K562 (cell line): ENCODE results near the gene ANO4. TPM values are rescaled to one million over a fixed set of nuclear protein-coding genes. Genes with fewer than 3 reads are reported as not detected.

Source experiments
- ATAC-seq: fragments of 200-7000 bp; cut with Tn5 transposase; 3 replicates; pipeline ENCODE4 v1.9.1; 2020; ENCODE audit warnings: moderate library complexity
- BruUV-seq: library from RNA; stranded (reverse); fragments of 400-500 nt; replicated peaks from 2 replicates; lab custom pipeline; 2021; lab: Mats Ljungman, UMichigan
- CTCF ChIA-PET: fragments of 300-600 bp; formaldehyde crosslinking; extraction: SDS; loops from one replicate; lab custom pipeline; 2021; ENCODE audit warnings: low intra/inter-chr PET ratio; lab: Yijun Ruan, JAX
- POLR2A ChIA-PET: fragments of 300-600, 350-650 bp; sonication (Branson Sonifier 250); formaldehyde crosslinking; extraction: SDS; loops from one replicate; lab custom pipeline; 2021; ENCODE audit warnings: antibody characterized with exemption, inconsistent platforms; lab: Yijun Ruan, JAX
- DNase-seq, 4 experiments: peaks; one replicate each; pipeline versions ENCODE4 v3.0.0 to v3.0.0-alpha.2; 2011 to 2018; ENCODE audit warnings: low spot score in 3 of 4, mixed read lengths in 3 of 4; ENCODE audit errors: extremely low read depth in 1 of 4
- FAIRE-seq: peaks from 2 replicates; lab custom pipeline; 2011; peaks lifted over from hg19 to GRCh38; lab: Jason Lieb, UNC
- H2AFZ ChIP-seq: 2 replicates; pipeline ENCODE4 v1.6.0; 2011; ENCODE audit warnings: low read depth, low read length, control low read depth, inconsistent platforms
- H3K27ac ChIP-seq: fragments of 200-600 bp; 3 replicates; pipeline ENCODE4 v1.8.0; 2011; ENCODE audit warnings: low read depth, mild to moderate bottlenecking, control low read depth, inconsistent platforms, low read length, moderate library complexity, mixed read lengths; ENCODE audit errors: extremely low read depth
- H3K27me3 ChIP-seq, 2 experiments: fragments of 300-600 bp in 1 of 2; 2 replicates in 1 of 2; 3 replicates in 1 of 2; pipeline versions ENCODE4 v1.6.0 to v1.8.0; 2011; ENCODE audit warnings: inconsistent platforms in 2 of 2, low read length in 2 of 2, mild to moderate bottlenecking in 1 of 2, mixed read lengths in 1 of 2, moderate library complexity in 1 of 2; ENCODE audit not compliant: control insufficient read depth in 2 of 2, insufficient read depth in 2 of 2
- H3K36me3 ChIP-seq: fragments of 300-600 bp; 3 replicates; pipeline ENCODE4 v1.8.0; 2011; ENCODE audit warnings: mild to moderate bottlenecking, low read length, inconsistent platforms; ENCODE audit not compliant: control insufficient read depth, insufficient read depth
- H3K4me1 ChIP-seq, 2 experiments: fragments of 200-600 bp in 1 of 2; replicated peaks in 1 of 2; 2 replicates in 1 of 2; 3 replicates in 1 of 2; pipeline versions ENCODE4 v1.5.1 to v1.8.0; 2011; ENCODE audit warnings: inconsistent platforms in 2 of 2, low read length in 2 of 2, mild to moderate bottlenecking in 1 of 2, mixed read lengths in 1 of 2, moderate library complexity in 1 of 2; ENCODE audit not compliant: control insufficient read depth in 2 of 2, insufficient read depth in 2 of 2
- H3K4me2 ChIP-seq: 2 replicates; pipeline ENCODE4 v1.6.1; 2011; ENCODE audit warnings: low read length, control low read depth, inconsistent platforms, mixed read lengths; ENCODE audit not compliant: insufficient read depth
- H3K4me3 ChIP-seq: fragments of 200-600 bp; sonication (generic), shearing (Covaris generic); 2 replicates; pipeline ENCODE4 v1.5.1; 2016; ENCODE audit warnings: control low read depth, inconsistent platforms
- H3K79me2 ChIP-seq: fragments of 200-600 bp; 3 replicates; pipeline ENCODE4 v1.8.0; 2011; ENCODE audit warnings: low read length, inconsistent platforms; ENCODE audit not compliant: control insufficient read depth, insufficient read depth
- H3K9ac ChIP-seq, 2 experiments: 2 replicates each; pipeline versions ENCODE4 v1.6.0 to v1.6.1; 2011; ENCODE audit warnings: low read depth in 2 of 2, low read length in 2 of 2, control low read depth in 1 of 2, inconsistent platforms in 1 of 2, mild to moderate bottlenecking in 1 of 2, mixed read lengths in 1 of 2; ENCODE audit not compliant: insufficient read depth in 1 of 2
- H3K9me1 ChIP-seq: one replicate; pipeline ENCODE4 v1.6.0; 2011; ENCODE audit warnings: inconsistent platforms, mild to moderate bottlenecking, low read length, moderate library complexity; ENCODE audit not compliant: control insufficient read depth, insufficient read depth
- H3K9me3 ChIP-seq: replicated peaks from 2 replicates; pipeline ENCODE4 v1.5.1; 2011; ENCODE audit warnings: low read depth, low read length, inconsistent platforms; ENCODE audit not compliant: control insufficient read depth, insufficient read depth
- H4K20me1 ChIP-seq: replicated peaks from 2 replicates; pipeline ENCODE4 v1.6.1; 2011; ENCODE audit warnings: low read length, inconsistent platforms, mixed read lengths; ENCODE audit not compliant: control insufficient read depth, insufficient read depth
- CHD1 ChIP-seq: fragments of 200-600 bp; sonication (generic); IDR thresholded peaks from one replicate; pipeline ENCODE4 v1.6.1; 2012; ENCODE audit warnings: mild to moderate bottlenecking, moderate library complexity, low read length, inconsistent platforms
- CREB3L1 ChIP-seq: fragments of 450-650 bp; IDR thresholded peaks from 2 replicates; pipeline ENCODE4 v1.6.1; 2014; ENCODE audit warnings: low read depth, mild to moderate bottlenecking, moderate library complexity, borderline replicate concordance
- E2F3 ChIP-seq: fragments of 250-450 bp; sonication (Bioruptor Pico); IDR thresholded peaks from 2 replicates; pipeline ENCODE4 v1.4.0; 2020; ENCODE audit warnings: mild to moderate bottlenecking
- ILK ChIP-seq: fragments of 450-650 bp; IDR thresholded peaks from 2 replicates; pipeline ENCODE4 v1.6.1; 2016; ENCODE audit warnings: missing genetic modification characterization, low read depth, mild to moderate bottlenecking, missing compliant biosample characterization, moderate library complexity, borderline replicate concordance
- MAFG ChIP-seq: fragments of 450-650 bp; conservative IDR thresholded peaks from 2 replicates; pipeline ENCODE4 v1.6.1; 2016; ENCODE audit warnings: missing genetic modification characterization, missing compliant biosample characterization
- MCM7 ChIP-seq, 2 experiments: fragments of 450-650 bp; IDR thresholded peaks; 2 replicates each; pipeline ENCODE4 v1.6.1; 2016 to 2018
- USF2 ChIP-seq: sonication (generic); formaldehyde crosslinking; IDR thresholded peaks from 2 replicates; pipeline ENCODE4 v1.5.0; 2020; ENCODE audit warnings: missing genetic modification reagents
- ZBTB17 ChIP-seq: fragments of 450-650 bp; formaldehyde crosslinking; IDR thresholded peaks from 2 replicates; pipeline ENCODE4 v1.4.0; 2020; ENCODE audit warnings: mild to moderate bottlenecking
- ZKSCAN3 ChIP-seq: fragments of 250-450 bp; sonication (Bioruptor Pico); IDR thresholded peaks from 2 replicates; pipeline ENCODE4 v1.4.0; 2020
- ZNF589 ChIP-seq: fragments of 200-800 bp; sonication (Bioruptor generic); IDR thresholded peaks from 2 replicates; pipeline ENCODE4 v1.6.1; 2016; ENCODE audit warnings: low read depth, missing genetic modification characterization, missing compliant biosample characterization
- WGBS: fragments of 100-300 bp; shearing (Covaris generic); methylation state at CpG from one replicate; pipeline ENCODE4 v1.1.6; 2016; ENCODE audit warnings: low coverage, mixed read lengths; ENCODE audit not compliant: insufficient coverage; ENCODE audit errors: missing lambda C conversion rate; 5-methylcytosine and 5-hydroxymethylcytosine counted together
- in situ Hi-C: fragments of 300-500 bp; cut with MboI; formaldehyde crosslinking; loops from 4 replicates; pipeline ENCODE4 v1.15.0; 2018; ENCODE audit warnings: inconsistent platforms, mixed read lengths
- intact Hi-C: fragments of 100-400 bp; cut with micrococcal nuclease; formaldehyde crosslinking; loops from 2 replicates; pipeline ENCODE4 v1.14.2; 2022
- polyA plus RNA-seq, 8 experiments: library from polyadenylated mRNA; depleted of rRNA in 4 of 8; stranded (reverse) in 5 of 8; unstranded in 3 of 8; fragments of >200 nt; fragmentation: Nextera tagmentation in 2 of 8; fragmentation: Illumina TruSeq in 1 of 8; extraction: Ambion mirVana in 2 of 8; extraction: Trizol in 1 of 8; gene quantifications; 2 replicates each; pipeline versions ENCODE4 v1.2.1 to v1.2.3, GENCODE V29; 2011 to 2014; ENCODE audit warnings: inconsistent platforms in 1 of 8, missing spikeins in 1 of 8
- total RNA-seq, 7 experiments: library from RNA; depleted of rRNA in 6 of 7; stranded (reverse); fragments of >200 nt in 6 of 7; fragmentation: Illumina TruSeq in 2 of 7; extraction: Trizol in 2 of 7; gene quantifications; 2 replicates each; pipeline versions ENCODE4 v1.2.1 to v1.2.3, GENCODE V29; 2011 to 2021; ENCODE audit warnings: low replicate concordance in 1 of 7

Gene ANO4
- total and polyA plus RNA-seq, 9 of the 15 experiments (the other 6 are each of a cell fraction or from before 2014, with no cell fraction given), result not detected

DNA sequence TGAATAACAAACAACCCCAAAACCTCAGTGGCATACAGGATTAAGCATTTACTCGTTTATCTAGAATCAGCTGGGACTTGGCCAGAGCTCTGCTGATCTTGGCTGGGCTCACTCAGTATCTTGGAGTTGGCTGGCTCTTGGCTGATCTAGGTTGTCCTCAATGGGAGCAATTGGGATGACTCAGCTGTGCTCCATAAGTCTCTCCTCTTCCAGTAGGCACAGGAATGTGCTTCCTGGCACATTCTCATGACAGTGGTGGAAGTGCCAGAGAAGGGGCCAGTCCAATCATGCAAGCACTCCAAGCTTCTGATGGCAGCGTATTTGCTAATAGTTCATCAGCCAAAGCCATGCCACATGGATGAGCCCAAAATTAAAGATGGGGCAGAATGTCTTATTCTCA lies 41.7 kb upstream of the ANO4 start:
- Histone ChIP-seq H3K79me2 (no peaks in the 10 kb centered on the region), H3K4me3 (no peak overlapping the region), H3K9me1 (no peaks in the 10 kb centered on the region), H2AFZ (no peak overlapping the region), H3K36me3 (no peaks in the 10 kb centered on the region), H3K27me3 (no peaks in the 10 kb centered on the region), H3K4me2 (no peak overlapping the region), H3K9ac (no peak overlapping the region), H3K4me1 (no peaks in the 10 kb centered on the region), H3K27ac (no peak overlapping the region), H4K20me1 (no peaks in the 10 kb centered on the region), H3K9me3 (no peaks in the 10 kb centered on the region)
- TF ChIP-seq ILK (no peak), ZBTB17 (CRISPR knock-in tag) (no peak), E2F3 (CRISPR knock-in tag) (no peak), USF2 (CRISPR knock-in tag) (no peak), ZNF589 (CRISPR knock-in tag) (no peak), MCM7 (IDR thresholded peaks at IDR 0.05) (no peak), ZKSCAN3 (CRISPR knock-in tag) (no peak), MAFG (tag) (no peak), CHD1 (no peak), CREB3L1 (no peak)
- DNase-seq (no peak), FAIRE-seq (no peak), ATAC-seq (no peak)
- POLR2A ChIA-PET, result no interaction called here
- CTCF ChIA-PET, result no interaction called here
- in situ Hi-C loops (no loop called here), intact Hi-C loops (no loop called here)
- no TSS peak for BruUV-seq
- WGBS, result 0% methylated on average over 2 of the region's 2 CpGs
